NCI-H146 treated with DMSO at 0.1 percent for 48 hours (cell line): ENCODE data around the gene CDCA3.
"Not testable (repeated sequence)": the region's sequence is repeated elsewhere in the genome, so short reads cannot be mapped to it uniquely, and the experiment has no call there.

Experiments
- DNase-seq: peaks from one replicate; lab custom pipeline; 2025; ENCODE audit not compliant: unreplicated experiment; lab: John Stamatoyannopoulos, UW

The CDCA3 gene

GRCh38 chr12:6851153-6851920 lies at the start of gene CDCA3:
Gene CDCA3, minus strand, starts transcription at chr12:6851286. Its CDS starts 334 bp downstream, at chr12:6850952.
- peak; percentile 100 for DNase-seq

- DNase-seq = peak; percentile 78
Measured at GRCh38 chr12:6899837-6900519, 48.9 kb upstream of the CDCA3 start.

- no peak for DNase-seq
Measured at GRCh38 chr12:6899427-6899826, 48.3 kb upstream of the CDCA3 start.

- no peak for DNase-seq
Measured at GRCh38 chr12:6896846-6897435, 45.9 kb upstream of the CDCA3 start.

GRCh38 chr12:6894321-6894720 lies 43.2 kb upstream of the CDCA3 start:
- no peak for DNase-seq

GRCh38 chr12:6892683-6893082 lies 41.6 kb upstream of the CDCA3 start:
- DNase-seq = not testable (repeated sequence)

- no peak for DNase-seq
Measured at GRCh38 chr12:6891646-6892001, 40.5 kb upstream of the CDCA3 start.

- peak; percentile 97 for DNase-seq
Measured at GRCh38 chr12:6890789-6891645, 39.9 kb upstream of the CDCA3 start.

GRCh38 chr12:6889775-6890573 lies 38.9 kb upstream of the CDCA3 start:
- not testable (repeated sequence) for DNase-seq

- not testable (repeated sequence) for DNase-seq
Measured at GRCh38 chr12:6888794-6889193, 37.7 kb upstream of the CDCA3 start.

GRCh38 chr12:6888360-6888759 lies 37.3 kb upstream of the CDCA3 start:
- DNase-seq = no peak

GRCh38 chr12:6887460-6887859 lies 36.4 kb upstream of the CDCA3 start:
- DNase-seq = no peak

GRCh38 chr12:6886206-6886999 lies 35.3 kb upstream of the CDCA3 start:
- not testable (repeated sequence) for DNase-seq

GRCh38 chr12:6884539-6884938 lies 33.5 kb upstream of the CDCA3 start:
- no peak for DNase-seq

GRCh38 chr12:6883683-6884082 lies 32.6 kb upstream of the CDCA3 start:
- DNase-seq = no peak

GRCh38 chr12:6883252-6883651 lies 32.2 kb upstream of the CDCA3 start:
- DNase-seq = no peak

- not testable (repeated sequence) for DNase-seq
Measured at GRCh38 chr12:6879824-6880223, 28.7 kb upstream of the CDCA3 start.

GRCh38 chr12:6874015-6874368 lies 22.9 kb upstream of the CDCA3 start:
- DNase-seq = not testable (repeated sequence)
